Tibial nerve (tissue), 4 donors: ENCODE measurements around the gene STRIP1.

Experiments used
- CTCF ChIP-seq, 5 experiments: fragments of 200-600 bp in 3 of 5; fragments of 450-650 bp in 2 of 5; sonication (generic) in 3 of 5; IDR thresholded peaks; one replicate each; pipeline ENCODE4 v1.5.1; 2016 to 2019; ENCODE audit warnings: antibody characterized with exemption in 5 of 5, mild to moderate bottlenecking in 3 of 5, moderate library complexity in 2 of 5
- EP300 ChIP-seq, 2 donors: sonication (generic); formaldehyde crosslinking; IDR thresholded peaks; one replicate each; pipeline ENCODE4 v1.6.1; 2017; ENCODE audit warnings: antibody characterized with exemption in 2 of 2, mild to moderate bottlenecking in 1 of 2
- POLR2A ChIP-seq, 2 donors: fragments of 450-650 bp; IDR thresholded peaks; one replicate each; pipeline ENCODE4 v1.6.1; 2017; ENCODE audit warnings: antibody characterized with exemption in 2 of 2, mild to moderate bottlenecking in 2 of 2, moderate library complexity in 2 of 2

GRCh38 chr1:110017792-110018191 lies 16.6 kb upstream of the STRIP1 start:
- TF ChIP-seq CTCF (IDR thresholded peaks at IDR 0.05) (no peak), EP300 (IDR thresholded peaks at IDR 0.05) (no peak), POLR2A (IDR thresholded peaks at IDR 0.05) (no peak)
